HG03103 (cell line): ENCODE measurements around the gene ITCH.
"Not testable (repeated sequence)": the region's sequence is repeated elsewhere in the genome, so short reads cannot be mapped to it uniquely, and the experiment has no call there.

Experiments
- ATAC-seq: cut with Tn5 transposase; IDR thresholded peaks from one replicate; pipeline ENCODE4 v1.9.1; 2021; ENCODE audit warnings: low read depth; ENCODE audit not compliant: unreplicated experiment

The ITCH gene

GRCh38 chr20:34407962-34408474 is 44.9 kb downstream of the ITCH start:
- ATAC-seq: no peak

DNA sequence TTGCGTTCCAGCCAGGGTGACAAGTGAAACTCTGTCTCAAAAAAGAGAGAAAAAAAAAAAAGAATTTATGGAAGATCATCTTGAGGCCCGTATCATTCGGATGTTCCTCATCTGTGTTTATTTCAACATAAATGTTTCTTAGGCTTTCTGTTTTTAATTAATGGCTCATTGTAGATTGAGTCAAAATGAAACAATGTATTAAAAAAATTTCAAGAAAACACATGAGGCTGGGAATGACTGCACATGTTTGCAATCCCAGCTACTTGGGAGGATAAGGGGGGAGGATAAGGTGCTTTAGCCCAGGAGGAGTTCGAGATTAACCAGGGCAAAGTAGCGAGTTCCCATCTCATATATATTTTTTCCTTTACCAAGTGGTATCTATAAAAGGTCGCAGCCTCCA is 47.3 kb downstream of the ITCH start:
- no peak for ATAC-seq

- ATAC-seq: no peak
Observed at GRCh38 chr20:34412453-34412852, 49.4 kb downstream of the ITCH start.

- not testable (repeated sequence) for ATAC-seq
Observed at GRCh38 chr20:34414525-34414924, 51.5 kb downstream of the ITCH start.

GRCh38 chr20:34415079-34415478 is 52.0 kb downstream of the ITCH start:
- no peak for ATAC-seq

DNA sequence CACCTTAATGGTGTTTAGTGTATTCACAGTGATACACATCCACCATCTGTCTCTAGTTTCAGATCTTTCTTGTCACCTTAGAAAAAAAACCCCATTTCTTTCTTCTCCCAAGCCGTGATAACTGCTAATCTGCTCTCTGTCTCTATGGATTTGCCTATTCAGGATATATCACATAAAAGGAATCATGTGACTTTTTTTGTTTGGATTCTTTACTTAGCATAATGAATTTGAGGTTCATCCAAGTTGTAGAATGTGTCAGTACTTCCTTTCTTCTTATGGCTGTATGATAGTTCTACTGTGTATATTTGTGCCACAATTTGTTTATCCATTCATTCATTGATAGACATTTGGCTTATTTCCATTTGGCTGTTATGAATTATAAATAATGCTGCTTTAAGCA is 57.1 kb downstream of the ITCH start:
- ATAC-seq: no peak

DNA sequence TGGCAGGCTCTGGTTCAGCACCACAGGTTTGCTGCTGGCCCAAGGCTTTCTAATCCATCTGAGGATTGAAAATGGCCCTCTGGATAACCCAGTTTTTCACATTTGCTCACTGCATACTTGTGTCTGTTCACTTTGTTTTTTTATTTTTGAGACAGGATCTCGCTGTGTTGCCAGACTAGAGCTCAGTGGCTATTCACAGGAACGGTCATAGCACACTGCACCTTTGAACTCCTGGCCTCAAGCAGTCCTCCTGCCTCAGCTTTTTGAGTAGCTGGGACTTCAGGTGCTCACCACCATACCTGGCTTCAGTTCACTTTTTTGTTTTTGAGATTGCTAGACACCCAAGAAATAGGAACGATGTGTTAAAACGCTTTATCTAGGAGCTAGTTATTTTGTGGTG is 57.9 kb downstream of the ITCH start:
- ATAC-seq: no peak

DNA sequence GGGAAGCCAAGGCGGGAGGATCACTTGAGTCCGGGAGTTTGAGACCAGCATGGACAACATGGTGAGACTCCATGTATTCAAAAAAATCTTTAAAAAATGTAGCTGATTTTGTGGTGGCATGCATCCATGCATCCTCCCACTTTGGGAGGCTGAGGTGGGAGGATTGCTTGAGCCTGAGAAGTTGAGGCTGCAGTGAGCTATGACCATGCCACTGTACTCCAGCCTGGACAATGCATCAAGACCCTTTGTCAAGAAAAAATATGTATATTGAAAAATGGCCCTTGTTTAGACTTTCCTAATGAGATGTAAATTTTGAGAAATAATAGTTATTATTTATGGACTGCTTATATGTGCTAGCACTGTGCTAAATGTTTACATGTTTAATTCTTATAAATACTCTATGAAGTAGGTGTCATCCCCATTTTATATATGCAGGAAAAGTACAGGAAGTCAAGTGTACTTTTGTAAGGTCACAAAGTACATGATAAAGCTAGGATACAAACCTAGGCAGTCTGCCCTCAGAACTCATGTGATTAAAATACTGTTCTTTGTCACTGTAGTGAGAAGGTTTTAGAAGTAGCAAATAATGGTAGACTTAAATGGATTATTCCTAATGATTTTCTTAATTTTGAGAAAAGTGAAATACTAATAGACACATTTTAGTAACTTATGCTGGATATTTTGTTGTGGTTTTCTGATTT is 58.8 kb downstream of the ITCH start:
- ATAC-seq: no peak

DNA sequence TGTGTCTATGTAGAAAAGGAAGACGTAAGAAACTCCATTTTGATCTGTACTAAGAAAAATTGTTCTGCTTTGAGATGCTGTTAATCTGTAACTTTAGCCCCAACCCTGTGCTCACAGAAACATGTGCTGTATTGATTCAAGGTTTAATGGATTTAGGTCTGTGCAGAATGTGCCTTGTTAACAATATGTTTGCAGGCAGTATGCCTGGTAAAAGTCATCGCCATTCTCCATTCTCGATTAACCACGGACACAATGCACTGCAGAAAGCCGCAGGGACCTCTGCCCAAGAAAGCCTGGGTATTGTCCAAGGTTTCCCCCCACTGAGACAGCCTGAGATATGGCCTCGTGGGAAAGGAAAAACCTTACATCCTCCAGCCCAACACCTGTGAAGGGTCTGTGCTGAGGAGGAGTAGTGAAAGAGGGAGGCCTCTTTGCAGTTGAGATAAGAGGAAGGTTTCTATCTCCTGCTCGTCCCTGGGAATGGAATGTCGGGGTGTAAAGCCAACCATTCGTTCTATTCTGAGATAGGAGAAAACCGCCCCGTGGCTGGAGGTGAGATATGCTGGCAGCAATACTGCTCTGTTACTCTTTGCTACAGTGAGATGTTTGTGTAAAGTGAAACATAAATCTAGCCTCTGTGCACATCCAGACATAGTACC is 62.1 kb downstream of the ITCH start:
- ATAC-seq: not testable (repeated sequence)

DNA sequence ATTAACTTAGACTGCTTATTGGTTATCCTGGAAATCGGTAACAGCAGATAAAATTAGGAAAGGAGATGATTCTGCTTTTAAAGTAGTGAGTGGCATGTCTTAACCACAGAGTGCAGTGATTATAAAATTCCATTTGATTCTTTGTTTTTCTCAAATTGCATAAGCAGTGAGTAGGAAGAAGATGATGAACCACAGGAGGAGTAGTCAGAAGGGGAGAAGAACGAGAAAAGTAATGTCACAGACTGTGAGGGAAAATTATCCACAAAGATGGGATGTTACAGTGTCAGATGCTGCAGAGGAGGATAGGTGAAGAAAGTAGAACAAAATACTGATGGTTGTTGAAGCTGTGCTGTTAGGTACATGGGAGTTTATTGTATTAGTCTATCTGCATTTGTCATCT is 63.0 kb downstream of the ITCH start:
- ATAC-seq: no peak

- ATAC-seq: no peak
Observed at GRCh38 chr20:34427331-34427730, 64.3 kb downstream of the ITCH start.

DNA sequence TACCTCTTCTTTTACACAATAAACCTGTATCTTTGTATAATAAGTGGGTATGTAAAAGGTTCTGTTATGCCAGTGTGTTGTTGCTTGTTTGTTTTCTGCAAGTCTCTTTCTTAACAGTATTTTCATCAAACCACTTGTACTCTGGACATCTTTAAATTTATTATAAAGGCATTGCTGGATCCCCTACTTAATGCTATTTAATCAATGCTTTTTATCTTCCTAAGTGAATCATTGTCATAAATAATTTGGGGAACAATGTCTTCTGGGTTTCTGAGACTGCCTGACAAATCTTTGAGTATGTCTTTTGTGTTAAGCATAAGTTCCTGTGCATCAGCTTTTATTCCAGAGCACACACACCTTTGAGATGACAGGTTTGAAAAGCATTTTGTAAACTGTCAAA is 64.7 kb downstream of the ITCH start:
- no peak for ATAC-seq

DNA sequence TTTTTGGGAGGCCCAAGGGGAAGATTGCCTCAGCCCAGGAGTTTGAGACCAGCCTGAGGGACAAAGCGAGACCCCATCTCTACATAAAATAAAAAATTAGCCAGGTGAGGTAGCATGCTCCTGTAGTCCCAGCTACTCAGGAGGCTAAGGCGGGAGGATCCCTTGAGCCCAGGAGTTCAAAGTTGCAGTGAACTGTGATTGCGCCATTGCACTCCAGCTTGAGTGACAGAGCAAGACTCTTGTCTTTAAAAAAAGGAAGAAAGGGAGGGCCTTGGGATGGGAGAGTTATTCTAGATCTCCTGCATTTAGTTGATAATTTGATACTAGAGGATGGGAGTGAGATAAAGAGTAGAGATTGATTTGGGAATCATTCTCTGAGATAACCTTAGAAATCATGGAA is 68.1 kb downstream of the ITCH start:
- ATAC-seq: no peak

GRCh38 chr20:34432663-34433062 is 69.6 kb downstream of the ITCH start:
- not testable (repeated sequence) for ATAC-seq

GRCh38 chr20:34433391-34433790 is 70.3 kb downstream of the ITCH start:
- ATAC-seq: no peak

DNA sequence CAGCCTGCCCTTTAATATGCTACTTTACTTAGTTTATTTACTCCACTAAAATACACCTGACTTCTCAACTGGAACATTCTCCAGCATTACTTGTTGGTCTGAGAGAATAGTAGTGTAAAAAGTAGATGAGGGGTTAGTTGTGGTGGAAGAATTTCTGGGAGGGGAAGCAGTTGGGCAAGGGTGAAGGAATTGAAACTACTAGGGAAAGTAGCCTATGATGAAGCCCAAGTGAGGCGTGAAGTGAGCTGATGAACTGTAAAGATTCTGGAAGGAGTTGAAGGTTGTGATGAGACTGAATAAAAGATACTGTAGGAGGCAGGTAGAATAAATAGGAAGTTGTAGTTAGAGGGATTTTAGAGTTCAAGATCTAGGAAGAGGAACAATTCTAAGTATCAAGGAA is 72.5 kb downstream of the ITCH start:
- ATAC-seq: no peak

GRCh38 chr20:34437330-34437986 is 74.4 kb downstream of the ITCH start:
- ATAC-seq: no peak

DNA sequence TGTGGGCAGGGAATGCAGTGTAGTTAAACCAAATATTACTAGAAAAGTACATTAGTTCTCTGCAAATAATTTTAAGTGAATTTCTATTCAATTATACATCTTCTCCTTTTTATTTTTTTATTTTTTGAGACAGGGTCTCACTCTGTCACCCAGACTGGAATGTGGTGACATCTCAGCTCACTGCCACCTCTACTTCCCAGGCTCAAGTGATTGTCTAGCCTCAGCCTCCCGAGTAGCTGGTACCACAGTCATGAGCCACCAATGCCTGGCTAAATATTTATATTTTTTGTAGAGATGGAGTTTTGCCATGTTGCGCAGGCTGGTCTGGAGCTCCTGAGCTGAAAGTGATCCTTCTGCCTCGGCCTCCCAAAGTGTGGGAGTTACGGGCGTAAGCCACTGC is 76.1 kb downstream of the ITCH start:
- ATAC-seq: no peak

- not testable (repeated sequence) for ATAC-seq
Observed at GRCh38 chr20:34441423-34441822, 78.3 kb downstream of the ITCH start.

GRCh38 chr20:34443546-34443945 is 80.5 kb downstream of the ITCH start:
- no peak for ATAC-seq

GRCh38 chr20:34445177-34446065 is 82.3 kb downstream of the ITCH start:
- ATAC-seq: no peak
